HCT116 (cell line): ENCODE results near the gene PROKR2.

Source experiments
- CBX3 ChIP-seq: IDR thresholded peaks from 2 replicates; pipeline ENCODE4 v1.6.1; 2012; ENCODE audit warnings: low read depth
- CEBPB ChIP-seq: IDR thresholded peaks from 2 replicates; pipeline ENCODE4 v1.6.1; 2012; ENCODE audit warnings: low read depth
- CTCF ChIP-seq, 3 experiments: fragments of 200-600 bp in 1 of 3; sonication (generic) in 1 of 3; IDR thresholded peaks in 2 of 3; conservative IDR thresholded peaks in 1 of 3; 2 replicates each; pipeline ENCODE4 v1.5.1; 2012 to 2017; ENCODE audit warnings: low read depth in 2 of 3, low read length in 2 of 3, antibody characterized with exemption in 1 of 3, borderline replicate concordance in 1 of 3, control low read depth in 1 of 3, mild to moderate bottlenecking in 1 of 3, mixed read lengths in 1 of 3, mixed run types in 1 of 3, moderate library complexity in 1 of 3; ENCODE audit not compliant: insufficient read depth in 1 of 3
- EZH2phosphoT487 ChIP-seq: fragments of 200-600 bp; IDR thresholded peaks from 2 replicates; pipeline ENCODE4 v1.6.1; 2018; ENCODE audit warnings: antibody characterized with exemption, borderline replicate concordance
- JUND ChIP-seq: IDR thresholded peaks from 2 replicates; pipeline ENCODE4 v1.6.1; 2012
- MAX ChIP-seq: IDR thresholded peaks from 2 replicates; pipeline ENCODE4 v1.6.1; 2012
- POLR2A ChIP-seq: IDR thresholded peaks from 2 replicates; pipeline ENCODE4 v1.7.0; 2011; ENCODE audit warnings: borderline replicate concordance; ENCODE audit not compliant: insufficient read depth, insufficient read length; ENCODE audit errors: extremely low read depth
- RAD21 ChIP-seq: IDR thresholded peaks from 2 replicates; pipeline ENCODE4 v1.6.1; 2012; ENCODE audit warnings: low read depth, mild to moderate bottlenecking
- REST ChIP-seq: IDR thresholded peaks from 2 replicates; pipeline ENCODE4 v1.6.1; 2012; ENCODE audit warnings: low read depth
- TCF7L2 ChIP-seq: IDR thresholded peaks from 2 replicates; pipeline ENCODE4 v1.7.0; 2011; ENCODE audit warnings: borderline replicate concordance, inconsistent platforms; ENCODE audit not compliant: insufficient read depth, insufficient read length; ENCODE audit errors: extremely low read depth
- ZBTB33 ChIP-seq: IDR thresholded peaks from 2 replicates; pipeline ENCODE4 v1.6.1; 2011; ENCODE audit warnings: mild to moderate bottlenecking, low read length, moderate library complexity; ENCODE audit not compliant: insufficient replicate concordance; ENCODE audit errors: extremely low read depth
- ZFX ChIP-seq: fragments of 450-650 bp; IDR thresholded peaks from 2 replicates; pipeline ENCODE4 v1.6.1; 2017
- ZNF274 ChIP-seq: fragments of 200-500 bp; sonication (Bioruptor generic); IDR thresholded peaks from 2 replicates; pipeline ENCODE4 v1.6.1; 2014; ENCODE audit warnings: mild to moderate bottlenecking, low read depth, low read length, inconsistent platforms

GRCh38 chr20:5309971-5310370, 6.8 kb downstream of the PROKR2 start:
- TF ChIP-seq CTCF (IDR thresholded peaks at IDR 0.05 in 2 of 3, conservative IDR thresholded peaks at IDR 0.05 in 1 of 3; ENCODE audit: borderline replicate concordance in 1 of 3, insufficient read depth in 1 of 3, low read depth in 2 of 3, low read length in 2 of 3): no peak
- TF ChIP-seq POLR2A: no peak
- no peak for TF ChIP-seq REST
- TF ChIP-seq TCF7L2: no peak
- TF ChIP-seq JUND: no peak
- no peak for TF ChIP-seq CBX3
- no peak for TF ChIP-seq ZFX
- TF ChIP-seq RAD21: no peak
- TF ChIP-seq CEBPB: no peak
- TF ChIP-seq MAX: no peak
- TF ChIP-seq ZBTB33: no peak
- TF ChIP-seq EZH2phosphoT487: no peak
- TF ChIP-seq ZNF274: no peak
